ENCODE data around the gene C2CD4B. TPM values are rescaled to one million over a fixed set of nuclear protein-coding genes. Genes with fewer than 3 reads are reported as not detected.

C2CD4B gene
- 1 to 10 TPM; 2.4 to 4.2 TPM for total RNA-seq
- polyA plus RNA-seq (ENCODE audit: insufficient read length in 6 of 6), result 1 to 10 TPM; 1.1 to 5.1 (median 2.8) TPM
- long read RNA-seq, donor 1, partial matches to known transcripts, result 0 of 3 reads
- long read RNA-seq, donor 1, other reads (novel, unspliced or antisense), result 0 of 3 reads
- long read RNA-seq, donor 2, partial matches to known transcripts, result 0 of 1 reads
- long read RNA-seq, donor 2, other reads (novel, unspliced or antisense), result 0 of 1 reads
- long read RNA-seq, donor 3, partial matches to known transcripts, result 0 of 1 reads
- long read RNA-seq, donor 3, other reads (novel, unspliced or antisense), result 0 of 1 reads
- long read RNA-seq, donor 4, result 0 reads
- long read RNA-seq, donor 5, partial matches to known transcripts, result 0 of 3 reads
- long read RNA-seq, donor 5, other reads (novel, unspliced or antisense), result 0 of 3 reads
- long read RNA-seq, donor 6, partial matches to known transcripts, result 0 of 4 reads
- long read RNA-seq, donor 6, other reads (novel, unspliced or antisense), result 0 of 4 reads
- long read RNA-seq, donor 7, result 0 reads
- long read RNA-seq, donor 8, partial matches to known transcripts, result 0 of 1 reads
- long read RNA-seq, donor 8, other reads (novel, unspliced or antisense), result 0 of 1 reads
- long read RNA-seq, donor 9, result 0 reads
- long read RNA-seq, donor 10, result 0 reads
- long read RNA-seq, donor 11, result 0 reads
- long read RNA-seq, donor 12, partial matches to known transcripts, result 0 of 3 reads
- long read RNA-seq, donor 12, other reads (novel, unspliced or antisense), result 0 of 3 reads

GRCh38 chr15:62165104-62165792 lies at the start of gene C2CD4B:
C2CD4B (minus strand) TSS chr15:62165285; CDS start chr15:62164984, 301 bp downstream.
- intact Hi-C loops (cut with DNase I), result no loop called here
- H3K36me3 ChIP-seq, result no peaks in the 10 kb centered on the region
- peaks cover 43 to 68% of the 10 kb centered on the region in 2 donors for H3K27me3 ChIP-seq
- no peak for TF ChIP-seq CTCF (IDR thresholded peaks at IDR 0.05)
- DNase-seq, result peak; percentile 25 to 86 (median 41)
- no peaks in the 10 kb centered on the region for H3K9me3 ChIP-seq
- H3K27ac ChIP-seq, result peak within 1 kb of the TSS; percentile 42 to 72
- peak; percentile 93 for ATAC-seq
- H3K4me3 ChIP-seq, result peak within 1 kb of the TSS; percentile 27 to 48
- H3K4me1 ChIP-seq, result peaks cover 3 to 23% of the 10 kb centered on the region in 2 donors

GRCh38 chr15:62212741-62213140 lies 47.7 kb upstream of the C2CD4B start:
- Histone ChIP-seq H3K36me3 (no peaks in the 10 kb centered on the region), H3K27me3 (no peaks in the 10 kb centered on the region), H3K4me3 (no peak overlapping the region), H3K27ac (no peak overlapping the region), H3K9me3 (peaks cover 0 to 50% of the 10 kb centered on the region in 2 donors), H3K4me1 (no peaks in the 10 kb centered on the region)
- intact Hi-C loops (cut with DNase I), result no loop called here
- no peak for TF ChIP-seq CTCF (IDR thresholded peaks at IDR 0.05)
- ATAC-seq, result no peak
- no peak for DNase-seq

- no peak for DNase-seq
- H3K27ac ChIP-seq, result no peak overlapping the region
- no peak for ATAC-seq
- H3K27me3 ChIP-seq, result no peaks in the 10 kb centered on the region
- H3K36me3 ChIP-seq, result no peaks in the 10 kb centered on the region
- no peaks in the 10 kb centered on the region for H3K4me1 ChIP-seq
- peaks cover 0 to 42% of the 10 kb centered on the region in 2 donors for H3K9me3 ChIP-seq
- no peak for TF ChIP-seq CTCF (IDR thresholded peaks at IDR 0.05)
- no peak overlapping the region for H3K4me3 ChIP-seq
- intact Hi-C loops (cut with DNase I), result no loop called here
Observed at GRCh38 chr15:62211348-62211747, 46.3 kb upstream of the C2CD4B start.

- ATAC-seq (no peak), DNase-seq (no peak)
- no peaks in the 10 kb centered on the region for H3K36me3 ChIP-seq
- H3K4me1 ChIP-seq, result no peaks in the 10 kb centered on the region
- H3K27ac ChIP-seq, result no peak overlapping the region
- TF ChIP-seq CTCF (IDR thresholded peaks at IDR 0.05), result no peak
- H3K4me3 ChIP-seq, result no peak overlapping the region
- intact Hi-C loops (cut with DNase I), result no loop called here
- H3K27me3 ChIP-seq, result no peaks in the 10 kb centered on the region
- H3K9me3 ChIP-seq, result peaks cover 0 to 30% of the 10 kb centered on the region in 2 donors
Observed at GRCh38 chr15:62209821-62210220, 44.7 kb upstream of the C2CD4B start.
